ENCODE measurements around the gene LRMDA.

DNA sequence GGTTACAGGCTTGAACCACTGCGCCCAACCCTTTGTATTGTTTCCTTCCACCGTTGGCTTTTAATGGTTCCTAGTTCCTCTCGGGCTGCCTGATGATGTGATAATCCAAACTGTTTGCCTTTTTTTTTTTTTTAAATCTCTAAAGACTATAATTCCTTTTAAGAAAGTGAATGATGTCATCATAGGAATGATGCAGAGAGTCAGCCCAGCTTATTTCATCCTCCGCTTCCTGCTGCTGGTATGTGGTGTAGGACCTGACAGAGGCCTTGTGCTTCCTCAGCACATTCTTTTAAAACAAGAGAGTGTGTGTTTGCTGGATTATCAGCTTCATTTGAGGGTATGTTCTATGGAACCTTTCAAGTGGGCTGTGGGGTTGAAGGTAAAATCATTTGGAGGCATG is 241.4 kb downstream of the LRMDA start:
- TF ChIP-seq, protein P1, sequence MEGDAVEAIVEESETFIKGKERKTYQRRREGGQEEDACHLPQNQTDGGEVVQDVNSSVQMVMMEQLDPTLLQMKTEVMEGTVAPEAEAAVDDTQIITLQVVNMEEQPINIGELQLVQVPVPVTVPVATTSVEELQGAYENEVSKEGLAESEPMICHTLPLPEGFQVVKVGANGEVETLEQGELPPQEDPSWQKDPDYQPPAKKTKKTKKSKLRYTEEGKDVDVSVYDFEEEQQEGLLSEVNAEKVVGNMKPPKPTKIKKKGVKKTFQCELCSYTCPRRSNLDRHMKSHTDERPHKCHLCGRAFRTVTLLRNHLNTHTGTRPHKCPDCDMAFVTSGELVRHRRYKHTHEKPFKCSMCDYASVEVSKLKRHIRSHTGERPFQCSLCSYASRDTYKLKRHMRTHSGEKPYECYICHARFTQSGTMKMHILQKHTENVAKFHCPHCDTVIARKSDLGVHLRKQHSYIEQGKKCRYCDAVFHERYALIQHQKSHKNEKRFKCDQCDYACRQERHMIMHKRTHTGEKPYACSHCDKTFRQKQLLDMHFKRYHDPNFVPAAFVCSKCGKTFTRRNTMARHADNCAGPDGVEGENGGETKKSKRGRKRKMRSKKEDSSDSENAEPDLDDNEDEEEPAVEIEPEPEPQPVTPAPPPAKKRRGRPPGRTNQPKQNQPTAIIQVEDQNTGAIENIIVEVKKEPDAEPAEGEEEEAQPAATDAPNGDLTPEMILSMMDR (IDR thresholded peaks at IDR 0.05), result no peak
- TF ChIP-seq POLR2A (IDR thresholded peaks at IDR 0.05), result no peak

Measured in adrenal gland (tissue), 5 donors.